ENCODE data around the gene NLN.
"Not testable (repeated sequence)": the region's sequence is repeated elsewhere in the genome, so short reads cannot be mapped to it uniquely, and the experiment has no call there.

Gene NLN

DNA sequence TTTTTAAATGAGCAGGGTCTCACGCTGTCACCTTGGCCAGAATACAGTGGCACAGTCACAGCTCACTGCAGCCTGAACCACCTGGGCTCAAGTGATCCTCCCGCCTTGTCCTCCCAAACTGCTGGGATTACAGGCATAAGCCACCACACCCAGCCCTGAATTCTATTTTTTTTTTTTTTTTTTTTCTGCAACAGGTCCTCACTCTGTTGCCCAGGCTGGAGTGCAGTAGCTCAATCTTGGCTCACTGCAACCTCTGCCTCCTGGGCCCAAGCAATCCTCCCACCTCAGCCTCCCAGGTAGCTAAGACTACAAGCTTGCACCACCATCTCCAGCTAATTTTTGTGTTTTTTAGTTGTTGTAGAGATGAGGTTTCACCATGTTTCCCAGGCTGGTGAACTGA lies 51.0 kb downstream of the NLN start:
- DNase-seq (ENCODE audit: low read depth in 2 of 2): not testable (repeated sequence)

DNA sequence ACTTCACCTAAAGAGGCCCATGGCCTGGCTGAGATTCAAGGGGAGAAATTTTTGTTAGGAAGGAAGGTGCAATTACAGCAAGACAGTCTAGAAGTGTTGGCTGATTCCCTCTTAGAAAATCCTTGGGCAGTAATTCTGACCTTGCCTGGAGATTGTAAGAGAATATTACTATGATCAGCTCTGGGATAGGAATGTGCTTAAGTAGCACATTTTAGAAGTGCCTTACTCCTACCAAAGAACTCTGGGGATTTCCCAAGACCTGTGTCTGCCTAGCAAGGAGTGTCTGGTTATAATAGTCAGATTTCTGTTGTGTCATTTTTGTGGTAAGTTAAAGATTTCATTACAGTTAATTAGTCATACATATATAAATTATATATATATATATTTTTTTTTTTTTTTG lies 52.3 kb downstream of the NLN start:
- DNase-seq (ENCODE audit: low read depth in 2 of 2): no peak

DNA sequence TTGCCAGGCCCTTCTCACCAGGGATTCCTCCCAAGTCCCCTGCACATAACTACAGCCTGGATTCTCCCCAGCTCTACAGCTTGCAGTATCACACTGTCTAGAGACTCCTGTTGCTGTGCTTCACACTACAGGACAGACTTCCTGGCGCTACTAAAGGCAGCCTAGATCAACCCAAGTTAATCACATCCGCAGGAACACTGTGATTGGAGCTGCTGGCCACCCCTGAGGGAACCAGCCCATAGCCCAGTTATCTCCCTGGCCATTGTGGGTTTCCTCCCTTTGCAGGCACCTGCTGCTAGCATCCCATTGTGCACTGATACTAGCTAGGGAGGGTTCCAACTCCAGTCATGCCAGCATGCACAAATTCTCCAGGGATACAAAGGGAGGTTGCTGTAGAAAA lies 53.5 kb downstream of the NLN start:
- DNase-seq (ENCODE audit: low read depth in 2 of 2): no peak

DNA sequence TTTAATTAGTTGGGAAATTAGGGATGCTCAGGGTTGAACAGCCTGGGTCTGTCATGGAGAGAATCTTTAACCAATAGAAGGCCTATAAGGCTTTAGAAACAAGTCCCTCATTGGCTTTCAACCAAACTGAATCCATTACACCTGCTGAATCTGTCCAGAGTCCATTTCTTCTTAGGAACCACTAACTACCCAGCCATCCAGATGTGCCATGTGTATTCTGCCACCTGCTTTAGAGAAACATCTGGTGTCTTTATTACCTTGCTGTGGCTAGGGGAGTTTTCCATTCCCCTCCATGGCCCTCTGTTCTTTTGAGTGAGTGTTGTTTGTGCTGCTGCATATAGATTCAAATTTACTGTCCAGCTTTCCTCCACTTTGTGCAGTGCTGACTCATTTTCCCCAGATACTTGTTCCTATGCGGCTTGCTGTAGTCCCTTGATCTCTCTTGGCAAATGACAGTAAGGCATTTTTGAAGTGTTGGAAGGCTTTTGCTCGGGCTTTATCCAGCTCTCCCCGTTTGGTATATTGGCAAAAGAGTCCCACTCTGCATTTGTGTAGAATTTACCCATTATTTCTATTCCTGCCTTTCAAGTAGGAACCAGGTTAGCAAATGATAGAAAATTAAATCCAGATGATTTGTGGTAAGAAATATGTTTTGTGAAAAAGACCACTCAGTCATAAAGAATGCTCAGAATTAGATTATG lies 54.6 kb downstream of the NLN start:
- DNase-seq (ENCODE audit: low read depth in 2 of 2): no peak

DNA sequence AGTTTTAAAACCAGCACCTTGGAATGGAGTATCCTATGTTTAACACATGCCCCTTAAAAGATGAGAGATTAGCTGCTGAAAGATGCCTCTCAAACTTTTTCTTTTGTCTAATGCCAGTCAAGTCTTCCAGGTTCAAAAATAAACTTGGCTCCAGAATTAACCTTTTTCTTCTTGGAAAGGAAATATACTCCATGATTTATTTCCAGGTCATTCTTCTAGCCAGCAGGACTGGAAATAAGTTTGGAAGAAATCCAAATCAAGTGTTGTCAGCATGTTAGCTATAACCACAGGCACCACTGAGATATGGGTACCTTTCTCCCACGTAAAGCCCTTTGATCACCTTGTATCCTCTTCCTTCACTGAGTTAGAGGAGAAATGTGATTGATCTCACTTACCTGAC lies 56.1 kb downstream of the NLN start:
- DNase-seq (ENCODE audit: low read depth in 2 of 2): no peak

DNA sequence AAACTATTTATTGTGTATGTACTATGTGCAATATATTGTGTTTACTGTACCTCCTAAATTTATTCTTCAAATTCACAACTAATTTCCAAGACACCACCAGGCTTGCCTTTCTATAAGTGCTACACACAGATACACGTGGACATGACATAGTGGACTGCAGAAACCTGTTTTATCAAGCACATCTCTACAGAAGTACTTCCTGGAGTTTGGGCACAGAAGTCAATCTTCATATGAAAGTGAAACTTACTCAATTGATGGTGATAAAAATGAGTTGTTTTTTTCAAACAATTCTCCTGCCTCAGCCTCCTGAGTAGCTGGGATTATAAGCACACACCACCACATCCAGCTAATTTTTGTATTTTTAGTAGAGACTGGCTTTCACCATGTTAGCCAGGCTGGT lies 57.6 kb downstream of the NLN start:
- DNase-seq (ENCODE audit: low read depth in 2 of 2): no peak

DNA sequence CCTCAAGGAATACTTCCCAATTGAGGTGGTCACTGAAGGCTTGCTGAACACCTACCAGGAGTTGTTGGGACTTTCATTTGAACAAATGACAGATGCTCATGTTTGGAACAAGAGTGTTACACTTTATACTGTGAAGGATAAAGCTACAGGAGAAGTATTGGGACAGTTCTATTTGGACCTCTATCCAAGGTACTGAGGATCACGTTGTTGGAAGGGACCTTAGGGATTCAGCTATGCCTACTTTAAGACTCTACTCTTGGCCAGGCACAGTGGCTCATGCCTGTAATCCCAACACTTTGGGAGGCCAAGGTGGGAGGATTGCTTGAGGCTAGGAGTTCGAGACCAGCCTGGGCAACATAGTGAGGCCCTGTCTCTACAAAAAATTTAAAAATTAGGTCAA lies 66.3 kb downstream of the NLN start:
- not testable (repeated sequence) for DNase-seq (ENCODE audit: low read depth in 2 of 2)

GRCh38 chr5:65790371-65791163 lies 68.6 kb downstream of the NLN start:
- no peak for DNase-seq (ENCODE audit: low read depth in 2 of 2)

GRCh38 chr5:65791712-65792673 lies 70.0 kb downstream of the NLN start:
- DNase-seq (ENCODE audit: low read depth in 2 of 2): no peak

GRCh38 chr5:65796269-65796668 lies 74.3 kb downstream of the NLN start:
- no peak for DNase-seq (ENCODE audit: low read depth in 2 of 2)

DNA sequence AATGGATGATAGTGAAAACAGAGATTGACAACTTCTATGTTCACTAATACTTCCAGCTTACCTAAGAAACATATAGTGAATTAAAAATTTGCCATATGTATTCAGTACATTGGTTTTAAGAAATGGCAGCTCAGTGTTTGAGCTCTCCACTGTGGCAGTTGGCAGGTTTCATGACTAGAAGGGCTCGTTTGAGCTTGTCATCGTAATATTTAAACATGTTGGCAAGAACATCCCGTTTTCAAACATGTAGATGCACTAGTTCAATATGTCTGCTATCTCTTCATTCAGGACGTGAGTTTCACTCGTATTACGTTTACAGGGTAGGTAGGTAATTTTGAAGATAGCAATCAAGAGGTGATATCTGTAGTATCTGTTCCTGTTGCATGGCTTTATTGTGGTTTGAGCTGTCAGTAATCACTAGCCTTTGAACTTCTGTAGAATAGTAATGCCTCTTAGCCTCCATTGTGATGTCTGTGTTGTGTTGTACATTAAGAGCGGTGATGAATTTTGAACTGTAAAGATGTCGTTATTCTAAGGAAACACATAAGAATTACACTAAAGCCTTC lies 74.8 kb downstream of the NLN start:
- no peak for DNase-seq (ENCODE audit: low read depth in 2 of 2)

DNA sequence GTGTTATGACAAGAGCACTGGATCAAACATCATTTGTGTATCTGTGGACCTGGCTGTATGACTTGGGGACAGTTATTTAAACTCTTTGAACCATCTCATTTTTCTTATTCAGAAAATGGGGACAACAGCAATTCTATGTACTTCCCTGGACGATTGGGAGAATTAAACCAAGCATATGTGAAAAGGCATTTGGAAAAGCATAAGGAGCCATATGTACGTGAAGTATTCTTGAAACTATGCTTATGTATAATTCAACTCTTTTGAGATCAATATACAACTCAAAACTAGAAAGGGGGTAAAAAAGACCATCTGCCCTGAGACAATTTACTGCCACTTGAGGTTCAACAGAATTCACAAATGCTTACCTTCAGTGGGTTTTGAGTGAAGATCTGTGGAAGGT lies 75.5 kb downstream of the NLN start:
- DNase-seq (ENCODE audit: low read depth in 2 of 2): no peak

DNA sequence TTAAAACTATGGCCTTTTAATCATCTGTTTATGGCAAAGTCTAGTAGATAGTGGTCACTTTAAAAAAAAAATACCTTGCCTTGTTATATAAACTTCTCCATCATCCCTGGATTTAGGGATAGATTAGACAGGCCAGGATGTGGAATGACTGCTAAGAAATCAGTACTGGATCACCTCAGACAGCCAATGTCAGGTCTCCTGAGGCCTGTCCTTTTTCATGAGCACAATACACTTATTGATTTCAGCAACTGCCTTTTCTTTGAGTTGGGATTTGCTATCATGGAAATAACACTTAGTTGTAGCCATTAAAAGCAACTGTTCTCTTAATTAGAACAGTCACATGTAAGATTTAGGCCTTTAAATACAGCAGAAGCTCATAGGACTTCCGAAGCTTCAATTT lies 77.9 kb downstream of the NLN start:
- no peak for DNase-seq (ENCODE audit: low read depth in 2 of 2)

- no peak for DNase-seq (ENCODE audit: low read depth in 2 of 2)
Measured at GRCh38 chr5:65800775-65801174, 78.8 kb downstream of the NLN start.

DNA sequence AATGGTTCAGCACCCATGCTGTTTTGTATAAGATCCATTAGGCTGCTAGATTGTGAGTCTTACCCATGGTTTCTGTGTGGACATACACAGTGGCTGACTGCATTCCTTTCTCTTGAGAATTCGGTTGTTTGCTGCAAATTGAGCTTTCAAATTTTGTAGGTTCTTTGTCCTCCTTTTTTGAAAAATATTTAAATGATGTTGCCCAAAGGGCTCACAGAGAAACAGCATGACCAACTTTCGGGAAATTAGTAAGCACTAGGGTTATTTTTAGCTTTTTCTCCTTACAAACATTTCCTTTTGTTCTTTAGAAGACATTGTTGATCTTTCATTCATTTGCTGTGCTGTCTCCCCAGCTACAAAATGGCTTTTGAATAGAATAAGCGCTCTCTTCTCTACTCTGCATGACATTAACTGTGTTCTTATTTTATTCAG lies 79.4 kb downstream of the NLN start:
- no peak for DNase-seq (ENCODE audit: low read depth in 2 of 2)

DNA sequence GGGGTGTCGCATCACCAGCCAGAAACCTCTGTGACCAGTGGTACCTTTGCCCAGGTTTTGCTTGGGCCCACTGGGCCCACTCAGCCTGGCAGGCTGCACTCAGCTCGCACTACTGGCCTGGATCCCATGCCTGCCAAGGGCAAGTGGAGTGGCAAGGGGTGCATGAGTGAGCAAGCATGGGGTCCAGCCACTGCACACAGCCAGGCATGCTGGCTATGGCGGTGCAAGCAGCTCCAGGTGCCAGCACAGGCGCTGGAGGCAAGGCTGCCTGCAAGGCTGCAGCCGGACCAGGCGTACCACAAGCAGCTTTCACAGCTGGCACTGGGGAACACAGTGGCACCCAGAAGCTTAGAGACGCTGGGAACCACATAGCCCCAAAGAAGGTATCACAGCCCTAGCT lies 80.1 kb downstream of the NLN start:
- no peak for DNase-seq (ENCODE audit: low read depth in 2 of 2)

DNA sequence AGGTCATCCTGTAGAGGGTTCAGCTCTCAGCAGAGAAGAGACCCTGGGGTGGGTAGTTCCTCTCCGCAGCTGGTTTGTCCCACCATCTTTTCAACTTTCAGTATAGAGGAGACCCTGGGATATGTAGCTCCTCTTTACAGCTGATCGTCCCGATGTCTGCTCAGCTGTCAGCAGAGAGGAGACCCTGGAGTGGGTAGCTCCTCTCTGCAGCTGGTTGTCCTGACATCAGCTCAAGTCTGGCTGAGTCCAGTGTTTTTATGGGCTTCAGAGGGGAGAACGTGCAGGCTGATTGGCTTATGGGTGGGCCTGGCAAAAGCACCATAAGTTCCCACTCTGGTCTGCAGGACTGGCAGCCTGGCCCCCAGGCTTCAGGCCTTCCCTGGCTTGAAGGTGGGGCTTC lies 80.8 kb downstream of the NLN start:
- no peak for DNase-seq (ENCODE audit: low read depth in 2 of 2)

GRCh38 chr5:65803699-65804391 lies 81.8 kb downstream of the NLN start:
- no peak for DNase-seq (ENCODE audit: low read depth in 2 of 2)

DNA sequence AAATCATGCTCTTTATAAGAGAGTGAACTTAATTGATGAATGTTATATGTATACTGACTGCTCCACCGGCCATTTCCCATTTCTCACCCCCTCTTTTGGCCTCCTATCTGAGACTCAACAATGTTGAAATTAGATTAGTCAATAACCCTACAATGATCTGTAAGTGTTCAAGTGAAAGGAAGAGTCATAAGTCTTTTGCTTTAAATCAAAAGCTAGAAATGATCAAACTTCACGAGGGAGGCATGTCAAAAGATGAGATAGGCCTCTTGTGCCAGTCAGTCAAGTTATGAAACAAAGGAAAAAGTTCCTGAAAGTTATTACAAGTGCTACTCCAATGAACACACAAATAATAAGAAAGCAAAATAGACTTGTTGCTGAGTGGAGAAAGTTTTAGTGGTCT lies 83.1 kb downstream of the NLN start:
- DNase-seq (ENCODE audit: low read depth in 2 of 2): no peak

DNA sequence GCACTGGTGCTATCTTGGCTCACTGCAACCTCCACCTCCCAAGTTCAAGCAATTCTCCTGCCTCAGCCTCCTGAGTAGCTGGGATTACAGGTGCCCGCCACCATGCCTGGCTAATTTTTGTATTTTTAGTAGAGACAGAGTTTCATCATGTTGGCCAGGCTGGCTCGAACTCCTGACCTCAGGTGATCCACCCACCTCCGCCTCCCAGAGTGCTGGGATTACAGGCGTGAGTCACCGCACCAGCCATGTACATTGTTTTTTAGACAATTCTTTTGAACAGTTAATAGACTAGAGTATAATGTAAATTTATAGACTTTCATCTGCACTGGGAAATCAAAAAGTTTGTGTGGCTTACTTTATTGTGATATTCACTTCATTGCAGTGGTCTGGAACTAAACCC lies 85.5 kb downstream of the NLN start:
- DNase-seq (ENCODE audit: low read depth in 2 of 2): not testable (repeated sequence)

- DNase-seq (ENCODE audit: low read depth in 2 of 2): no peak
Measured at GRCh38 chr5:65808251-65808741, 86.3 kb downstream of the NLN start.

Measured in stimulated activated CD8-positive, alpha-beta memory T cell treated with anti-CD3 and anti-CD28 coated beads, Interleukin-7, amount 100 ng/mL, for 1 hour (primary cell).